T follicular helper cell (primary cell): ENCODE data around the gene LPIN1.
"Not testable (repeated sequence)": the region's sequence is repeated elsewhere in the genome, so short reads cannot be mapped to it uniquely, and the experiment has no call there.

ENCODE experiments used
- DNase-seq: peaks from one replicate; pipeline ENCODE4 v3.0.0-alpha.2; 2020; ENCODE audit warnings: low read depth

The LPIN1 gene

GRCh38 chr2:11744631-11745394 is 1.6 kb upstream of the LPIN1 start:
- DNase-seq: no peak

- DNase-seq: no peak
Measured at GRCh38 chr2:11745613-11746375, 638 bp upstream of the LPIN1 start.

- no peak for DNase-seq
Measured at GRCh38 chr2:11746807-11747459, 501 bp downstream of the LPIN1 start.

GRCh38 chr2:11748018-11748860 is 1.8 kb downstream of the LPIN1 start:
- DNase-seq: no peak

GRCh38 chr2:11748861-11749645 is 2.6 kb downstream of the LPIN1 start:
- DNase-seq: no peak

- no peak for DNase-seq
Measured at GRCh38 chr2:11749646-11750349, 3.4 kb downstream of the LPIN1 start.

- peak; percentile 61 for DNase-seq
Measured at GRCh38 chr2:11750422-11750821, 4.0 kb downstream of the LPIN1 start.

GRCh38 chr2:11750917-11751316 is 4.5 kb downstream of the LPIN1 start:
- no peak for DNase-seq

- no peak for DNase-seq
Measured at GRCh38 chr2:11752906-11753305, 6.5 kb downstream of the LPIN1 start.

- DNase-seq: peak; percentile 45
Measured at GRCh38 chr2:11753452-11753885, 7.0 kb downstream of the LPIN1 start.

- peak; percentile 60 for DNase-seq
Measured at GRCh38 chr2:11753886-11754699, 7.7 kb downstream of the LPIN1 start.

- no peak for DNase-seq
Measured at GRCh38 chr2:11754700-11755015, 8.2 kb downstream of the LPIN1 start.

- no peak for DNase-seq
Measured at GRCh38 chr2:11757101-11757500, 10.7 kb downstream of the LPIN1 start.

- DNase-seq: no peak
Measured at GRCh38 chr2:11758187-11758586, 11.8 kb downstream of the LPIN1 start.

GRCh38 chr2:11758647-11759046 is 12.2 kb downstream of the LPIN1 start:
- no peak for DNase-seq

- DNase-seq: not testable (repeated sequence)
Measured at GRCh38 chr2:11759182-11759975, 12.9 kb downstream of the LPIN1 start.

- DNase-seq: no peak
Measured at GRCh38 chr2:11761259-11761658, 14.8 kb downstream of the LPIN1 start.

- no peak for DNase-seq
Measured at GRCh38 chr2:11762031-11762430, 15.6 kb downstream of the LPIN1 start.
